K562 (cell line): ENCODE measurements around the gene GAS2L1. TPM values are rescaled to one million over a fixed set of nuclear protein-coding genes. Genes with fewer than 3 reads are reported as not detected.

ENCODE experiments used
- ATAC-seq: fragments of 200-7000 bp; cut with Tn5 transposase; 3 replicates; pipeline ENCODE4 v1.9.1; 2020; ENCODE audit warnings: moderate library complexity
- BruUV-seq: library from RNA; stranded (reverse); fragments of 400-500 nt; replicated peaks from 2 replicates; lab custom pipeline; 2021; lab: Mats Ljungman, UMichigan
- CTCF ChIA-PET: fragments of 300-600 bp; formaldehyde crosslinking; extraction: SDS; loops from one replicate; lab custom pipeline; 2021; ENCODE audit warnings: low intra/inter-chr PET ratio; lab: Yijun Ruan, JAX
- POLR2A ChIA-PET: fragments of 300-600, 350-650 bp; sonication (Branson Sonifier 250); formaldehyde crosslinking; extraction: SDS; loops from one replicate; lab custom pipeline; 2021; ENCODE audit warnings: antibody characterized with exemption, inconsistent platforms; lab: Yijun Ruan, JAX
- DNase-seq, 4 experiments: peaks; one replicate each; pipeline versions ENCODE4 v3.0.0 to v3.0.0-alpha.2; 2011 to 2018; ENCODE audit warnings: low spot score in 3 of 4, mixed read lengths in 3 of 4; ENCODE audit errors: extremely low read depth in 1 of 4
- FAIRE-seq: peaks from 2 replicates; lab custom pipeline; 2011; peaks lifted over from hg19 to GRCh38; lab: Jason Lieb, UNC
- H2AFZ ChIP-seq: 2 replicates; pipeline ENCODE4 v1.6.0; 2011; ENCODE audit warnings: low read depth, low read length, control low read depth, inconsistent platforms
- H3K27ac ChIP-seq: fragments of 200-600 bp; 3 replicates; pipeline ENCODE4 v1.8.0; 2011; ENCODE audit warnings: low read depth, mild to moderate bottlenecking, control low read depth, inconsistent platforms, low read length, moderate library complexity, mixed read lengths; ENCODE audit errors: extremely low read depth
- H3K27me3 ChIP-seq, 2 experiments: fragments of 300-600 bp in 1 of 2; 2 replicates in 1 of 2; 3 replicates in 1 of 2; pipeline versions ENCODE4 v1.6.0 to v1.8.0; 2011; ENCODE audit warnings: inconsistent platforms in 2 of 2, low read length in 2 of 2, mild to moderate bottlenecking in 1 of 2, mixed read lengths in 1 of 2, moderate library complexity in 1 of 2; ENCODE audit not compliant: control insufficient read depth in 2 of 2, insufficient read depth in 2 of 2
- H3K36me3 ChIP-seq: fragments of 300-600 bp; 3 replicates; pipeline ENCODE4 v1.8.0; 2011; ENCODE audit warnings: mild to moderate bottlenecking, low read length, inconsistent platforms; ENCODE audit not compliant: control insufficient read depth, insufficient read depth
- H3K4me1 ChIP-seq, 2 experiments: fragments of 200-600 bp in 1 of 2; replicated peaks in 1 of 2; 2 replicates in 1 of 2; 3 replicates in 1 of 2; pipeline versions ENCODE4 v1.5.1 to v1.8.0; 2011; ENCODE audit warnings: inconsistent platforms in 2 of 2, low read length in 2 of 2, mild to moderate bottlenecking in 1 of 2, mixed read lengths in 1 of 2, moderate library complexity in 1 of 2; ENCODE audit not compliant: control insufficient read depth in 2 of 2, insufficient read depth in 2 of 2
- H3K4me2 ChIP-seq: 2 replicates; pipeline ENCODE4 v1.6.1; 2011; ENCODE audit warnings: low read length, control low read depth, inconsistent platforms, mixed read lengths; ENCODE audit not compliant: insufficient read depth
- H3K4me3 ChIP-seq: fragments of 200-600 bp; sonication (generic), shearing (Covaris generic); 2 replicates; pipeline ENCODE4 v1.5.1; 2016; ENCODE audit warnings: control low read depth, inconsistent platforms
- H3K79me2 ChIP-seq: fragments of 200-600 bp; 3 replicates; pipeline ENCODE4 v1.8.0; 2011; ENCODE audit warnings: low read length, inconsistent platforms; ENCODE audit not compliant: control insufficient read depth, insufficient read depth
- H3K9ac ChIP-seq, 2 experiments: 2 replicates each; pipeline versions ENCODE4 v1.6.0 to v1.6.1; 2011; ENCODE audit warnings: low read depth in 2 of 2, low read length in 2 of 2, control low read depth in 1 of 2, inconsistent platforms in 1 of 2, mild to moderate bottlenecking in 1 of 2, mixed read lengths in 1 of 2; ENCODE audit not compliant: insufficient read depth in 1 of 2
- H3K9me1 ChIP-seq: one replicate; pipeline ENCODE4 v1.6.0; 2011; ENCODE audit warnings: inconsistent platforms, mild to moderate bottlenecking, low read length, moderate library complexity; ENCODE audit not compliant: control insufficient read depth, insufficient read depth
- H3K9me3 ChIP-seq: replicated peaks from 2 replicates; pipeline ENCODE4 v1.5.1; 2011; ENCODE audit warnings: low read depth, low read length, inconsistent platforms; ENCODE audit not compliant: control insufficient read depth, insufficient read depth
- H4K20me1 ChIP-seq: replicated peaks from 2 replicates; pipeline ENCODE4 v1.6.1; 2011; ENCODE audit warnings: low read length, inconsistent platforms, mixed read lengths; ENCODE audit not compliant: control insufficient read depth, insufficient read depth
- BMI1 ChIP-seq: fragments of 150-350 bp; IDR thresholded peaks from 2 replicates; pipeline ENCODE4 v1.6.1; 2014; ENCODE audit warnings: low read length
- BRCA1 ChIP-seq, 2 experiments: fragments of 450-650 bp in 1 of 2; sonication (generic) in 1 of 2; formaldehyde crosslinking in 1 of 2; IDR thresholded peaks; 2 replicates each; pipeline versions ENCODE4 v1.5.0 to v1.6.1; 2017 to 2020; ENCODE audit warnings: mild to moderate bottlenecking in 1 of 2, missing genetic modification reagents in 1 of 2
- SREBF1 ChIP-seq: fragments of 150-350 bp; IDR thresholded peaks from 2 replicates; pipeline ENCODE4 v1.6.1; 2014; ENCODE audit warnings: antibody characterized with exemption, low read depth, low read length, borderline replicate concordance
- ZKSCAN1 ChIP-seq: fragments of 150-350 bp; IDR thresholded peaks from 2 replicates; pipeline ENCODE4 v1.6.1; 2016; ENCODE audit warnings: low read depth, low read length
- WGBS: fragments of 100-300 bp; shearing (Covaris generic); methylation state at CpG from one replicate; pipeline ENCODE4 v1.1.6; 2016; ENCODE audit warnings: low coverage, mixed read lengths; ENCODE audit not compliant: insufficient coverage; ENCODE audit errors: missing lambda C conversion rate; 5-methylcytosine and 5-hydroxymethylcytosine counted together
- in situ Hi-C: fragments of 300-500 bp; cut with MboI; formaldehyde crosslinking; loops from 4 replicates; pipeline ENCODE4 v1.15.0; 2018; ENCODE audit warnings: inconsistent platforms, mixed read lengths
- intact Hi-C: fragments of 100-400 bp; cut with micrococcal nuclease; formaldehyde crosslinking; loops from 2 replicates; pipeline ENCODE4 v1.14.2; 2022
- polyA plus RNA-seq, 8 experiments: library from polyadenylated mRNA; depleted of rRNA in 4 of 8; stranded (reverse) in 5 of 8; unstranded in 3 of 8; fragments of >200 nt; fragmentation: Nextera tagmentation in 2 of 8; fragmentation: Illumina TruSeq in 1 of 8; extraction: Ambion mirVana in 2 of 8; extraction: Trizol in 1 of 8; gene quantifications; 2 replicates each; pipeline versions ENCODE4 v1.2.1 to v1.2.3, GENCODE V29; 2011 to 2014; ENCODE audit warnings: inconsistent platforms in 1 of 8, missing spikeins in 1 of 8
- total RNA-seq, 7 experiments: library from RNA; depleted of rRNA in 6 of 7; stranded (reverse); fragments of >200 nt in 6 of 7; fragmentation: Illumina TruSeq in 2 of 7; extraction: Trizol in 2 of 7; gene quantifications; 2 replicates each; pipeline versions ENCODE4 v1.2.1 to v1.2.3, GENCODE V29; 2011 to 2021; ENCODE audit warnings: low replicate concordance in 1 of 7

The GAS2L1 gene
- total and polyA plus RNA-seq, 9 of the 15 experiments (the other 6 are each of a cell fraction or from before 2014, with no cell fraction given): 0.56 to 19.7 (median 3.2) TPM

GRCh38 chr22:29275819-29276565, 30.5 kb upstream of the GAS2L1 start:
- Histone ChIP-seq H3K9ac (no peak overlapping the region), H3K4me2 (no peak overlapping the region), H3K79me2 (peaks cover 88% of the 10 kb centered on the region), H3K9me1 (peaks cover 3% of the 10 kb centered on the region), H3K4me1 (peaks cover 0 to 5% of the 10 kb centered on the region in 2 experiments; a peak in 1 of 5 replicates), H3K36me3 (peaks cover 96% of the 10 kb centered on the region), H3K9me3 (no peaks in the 10 kb centered on the region), H3K27ac (no peak overlapping the region), H3K4me3 (no peak overlapping the region), H2AFZ (no peak overlapping the region), H3K27me3 (no peaks in the 10 kb centered on the region), H4K20me1 (peaks cover 29% of the 10 kb centered on the region)
- no peak for FAIRE-seq
- CTCF ChIA-PET: no interaction called here
- DNase-seq: no peak
- intact Hi-C loops: no loop called here
- TF ChIP-seq BMI1: no peak
- TF ChIP-seq ZKSCAN1: peak; percentile 60; the same call in 1 of the 2 replicates
- POLR2A ChIA-PET: interaction anchor here (0.6 to 1.8 kb wide), 3 partner anchors 8 to 1178 kb away, joined by 3 to 9 read pairs (median 4); partner anchors contain the start of genes EWSR1 and RHBDD3
- no TSS peak for BruUV-seq
- in situ Hi-C loops: no loop called here
- WGBS: 96% methylated on average over 3 of the region's 3 CpGs
- no peak for ATAC-seq

DNA sequence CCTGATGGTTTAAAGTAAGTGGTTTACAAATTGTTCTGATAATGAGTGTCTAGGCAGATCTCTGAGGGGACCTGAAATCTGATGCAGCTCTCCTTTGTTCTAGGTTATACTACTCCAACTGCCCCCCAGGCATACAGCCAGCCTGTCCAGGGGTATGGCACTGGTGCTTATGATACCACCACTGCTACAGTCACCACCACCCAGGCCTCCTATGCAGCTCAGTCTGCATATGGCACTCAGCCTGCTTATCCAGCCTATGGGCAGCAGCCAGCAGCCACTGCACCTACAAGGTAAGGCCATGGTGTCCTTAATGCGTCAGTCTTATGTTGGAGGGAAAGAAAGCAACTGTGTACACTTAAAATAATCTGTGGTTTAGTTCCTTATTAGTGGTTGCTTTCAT, 28.5 kb upstream of the GAS2L1 start:
- BruUV-seq: no TSS peak
- ChIA-PET POLR2A (interaction anchor here (1.0 to 1.8 kb wide), 4 partner anchors 9 to 29 kb away, joined by 3 to 9 read pairs (median 5); partner anchors contain the start of genes EWSR1, GAS2L1 and RHBDD3), CTCF (no interaction called here)
- H3K27ac ChIP-seq: no peak overlapping the region
- H3K9ac ChIP-seq: no peak overlapping the region
- no peaks in the 10 kb centered on the region for H3K9me3 ChIP-seq
- intact Hi-C loops (no loop called here), in situ Hi-C loops (no loop called here)
- H4K20me1 ChIP-seq: peaks cover 20% of the 10 kb centered on the region
- no peak for FAIRE-seq
- TF ChIP-seq SREBF1 (no peak), BRCA1 (IDR thresholded peaks at IDR 0.05) (no peak), BRCA1 (CRISPR knock-in tag; IDR thresholded peaks at IDR 0.05) (no peak)
- ATAC-seq: no peak
- no peak overlapping the region for H3K4me2 ChIP-seq
- no peaks in the 10 kb centered on the region for H3K9me1 ChIP-seq
- no peaks in the 10 kb centered on the region for H3K27me3 ChIP-seq
- H3K79me2 ChIP-seq: peaks cover 70% of the 10 kb centered on the region
- no peak overlapping the region for H2AFZ ChIP-seq
- no peak overlapping the region for H3K4me3 ChIP-seq
- 100% methylated on average over 1 of the region's 1 CpG for WGBS
- no peaks in the 10 kb centered on the region; a peak in 1 of 5 replicates for H3K4me1 ChIP-seq
- DNase-seq: no peak
- H3K36me3 ChIP-seq: peaks cover 94% of the 10 kb centered on the region
